ENCODE data around the gene FAM131B. TPM values are rescaled to one million over a fixed set of nuclear protein-coding genes. Genes with fewer than 3 reads are reported as not detected.

FAM131B gene
- total RNA-seq, 2 experiments from 2014 or later = 2.3 to 2.6 TPM

- no peak overlapping the region for H3K27ac Mint-ChIP-seq
- CTCF ChIA-PET = interaction anchor here (1.0 to 1.4 kb wide), 3 partner anchors 9 to 115 kb away, joined by 3 to 6 read pairs (median 4); no protein-coding TSS in a partner anchor
- ATAC-seq = no peak
Observed at GRCh38 chr7:143355450-143356385, 6.8 kb downstream of the FAM131B start.

GRCh38 chr7:143354965-143355364 is 7.5 kb downstream of the FAM131B start:
- Mint-ChIP-seq H3K27me3 (peaks cover 5% of the 10 kb centered on the region), H3K4me1 (no peaks in the 10 kb centered on the region), H3K4me3 (no peak overlapping the region), H3K27ac (no peak overlapping the region), H3K36me3 (no peaks in the 10 kb centered on the region), H3K9me3 (ENCODE audit: low read depth) (no peaks in the 10 kb centered on the region)
- DNase-seq (no peak), ATAC-seq (no peak)
- CTCF ChIA-PET = interaction anchor here (1.0 to 1.2 kb wide), 3 partner anchors 8 to 114 kb away, joined by 3 to 4 read pairs (median 4); no protein-coding TSS in a partner anchor

More at GRCh38 chr7:143355450-143356385, 6.8 kb downstream of the FAM131B start:
- no peaks in the 10 kb centered on the region for H3K36me3 Mint-ChIP-seq
- H3K4me1 Mint-ChIP-seq = no peaks in the 10 kb centered on the region
- H3K4me3 Mint-ChIP-seq = no peak overlapping the region
- peaks cover 11% of the 10 kb centered on the region for H3K27me3 Mint-ChIP-seq
- H3K9me3 Mint-ChIP-seq (ENCODE audit: low read depth) = no peaks in the 10 kb centered on the region
- DNase-seq = no peak

GRCh38 chr7:143354376-143354775 is 8.1 kb downstream of the FAM131B start:
- peaks cover under 1% of the 10 kb centered on the region for H3K27me3 Mint-ChIP-seq
- no peak for ATAC-seq
- CTCF ChIA-PET = interaction anchor here (0.6 to 1.0 kb wide), 2 partner anchors 9 to 15 kb away, joined by 3 to 4 read pairs; no protein-coding TSS in a partner anchor
- no peak overlapping the region for H3K27ac Mint-ChIP-seq
- DNase-seq = no peak
- H3K36me3 Mint-ChIP-seq = no peaks in the 10 kb centered on the region
- no peaks in the 10 kb centered on the region for H3K9me3 Mint-ChIP-seq (ENCODE audit: low read depth)
- H3K4me3 Mint-ChIP-seq = no peak overlapping the region
- H3K4me1 Mint-ChIP-seq = no peaks in the 10 kb centered on the region

- Mint-ChIP-seq H3K27ac (no peak overlapping the region), H3K9me3 (ENCODE audit: low read depth) (no peaks in the 10 kb centered on the region), H3K27me3 (peaks cover 16% of the 10 kb centered on the region), H3K36me3 (no peaks in the 10 kb centered on the region), H3K4me1 (no peaks in the 10 kb centered on the region), H3K4me3 (no peak overlapping the region)
- no peak for DNase-seq
- ATAC-seq = no peak
- CTCF ChIA-PET = no interaction called here
Observed at GRCh38 chr7:143352531-143353002, 9.9 kb downstream of the FAM131B start.

GRCh38 chr7:143351574-143351973 is 10.9 kb downstream of the FAM131B start:
- no peak for ATAC-seq
- CTCF ChIA-PET = interaction anchor here (0.6 to 1.3 kb wide), 3 partner anchors 24 to 111 kb away, joined by 3 read pairs; no protein-coding TSS in a partner anchor
- no peak for DNase-seq
- H3K27me3 Mint-ChIP-seq = peaks cover 23% of the 10 kb centered on the region
- peaks cover 3% of the 10 kb centered on the region for H3K4me1 Mint-ChIP-seq
- no peaks in the 10 kb centered on the region for H3K9me3 Mint-ChIP-seq (ENCODE audit: low read depth)
- H3K27ac Mint-ChIP-seq = no peak overlapping the region
- H3K4me3 Mint-ChIP-seq = no peak overlapping the region
- no peaks in the 10 kb centered on the region for H3K36me3 Mint-ChIP-seq

GRCh38 chr7:143351060-143351459 is 11.5 kb downstream of the FAM131B start:
- peaks cover 26% of the 10 kb centered on the region for H3K27me3 Mint-ChIP-seq
- ATAC-seq (no peak), DNase-seq (no peak)
- no peak overlapping the region for H3K4me3 Mint-ChIP-seq
- H3K27ac Mint-ChIP-seq = no peak overlapping the region
- CTCF ChIA-PET = interaction anchor here (0.6 to 1.3 kb wide), 3 partner anchors 24 to 111 kb away, joined by 3 read pairs; no protein-coding TSS in a partner anchor
- no peaks in the 10 kb centered on the region for H3K36me3 Mint-ChIP-seq
- peaks cover 3% of the 10 kb centered on the region for H3K4me1 Mint-ChIP-seq
- no peaks in the 10 kb centered on the region for H3K9me3 Mint-ChIP-seq (ENCODE audit: low read depth)

GRCh38 chr7:143347950-143348349 is 14.6 kb downstream of the FAM131B start:
- H3K9me3 Mint-ChIP-seq (ENCODE audit: low read depth) = no peaks in the 10 kb centered on the region
- H3K4me1 Mint-ChIP-seq = peaks cover 12% of the 10 kb centered on the region
- no peak overlapping the region for H3K27ac Mint-ChIP-seq
- no peak overlapping the region for H3K4me3 Mint-ChIP-seq
- CTCF ChIA-PET = interaction anchor here (0.9 to 1.8 kb wide), 2 partner anchors 24 to 133 kb away, joined by 4 read pairs; no protein-coding TSS in a partner anchor
- H3K36me3 Mint-ChIP-seq = no peaks in the 10 kb centered on the region
- ATAC-seq (no peak), DNase-seq (no peak)
- H3K27me3 Mint-ChIP-seq = peaks cover 34% of the 10 kb centered on the region

- DNase-seq = no peak
- Mint-ChIP-seq H3K9me3 (ENCODE audit: low read depth) (no peaks in the 10 kb centered on the region), H3K27me3 (peaks cover 34% of the 10 kb centered on the region), H3K27ac (no peak overlapping the region), H3K4me1 (peaks cover 12% of the 10 kb centered on the region), H3K36me3 (no peaks in the 10 kb centered on the region), H3K4me3 (no peak overlapping the region)
- CTCF ChIA-PET = interaction anchor here (0.5 to 2.9 kb wide), 28 partner anchors 8 to 131 kb away, joined by 3 to 29 read pairs (median 6); partner anchors contain the start of gene CASP2
- no peak for ATAC-seq
Observed at GRCh38 chr7:143346018-143346417, 16.5 kb downstream of the FAM131B start.

GRCh38 chr7:143345428-143345900 is 17.0 kb downstream of the FAM131B start:
- Mint-ChIP-seq H3K36me3 (no peaks in the 10 kb centered on the region), H3K27ac (peak overlapping the region; percentile 49), H3K9me3 (ENCODE audit: low read depth) (no peaks in the 10 kb centered on the region), H3K4me3 (peak overlapping the region; percentile 61), H3K4me1 (peaks cover 12% of the 10 kb centered on the region), H3K27me3 (peaks cover 34% of the 10 kb centered on the region)
- CTCF ChIA-PET = interaction anchor here (0.5 to 2.9 kb wide), 35 partner anchors 9 to 130 kb away, joined by 3 to 29 read pairs (median 4); partner anchors contain the start of genes CASP2 and FAM131B
- DNase-seq (peak; percentile 79), ATAC-seq (peak; percentile 100)

- Mint-ChIP-seq H3K27me3 (peaks cover 42% of the 10 kb centered on the region), H3K4me3 (no peak overlapping the region), H3K4me1 (peaks cover 12% of the 10 kb centered on the region), H3K36me3 (no peaks in the 10 kb centered on the region), H3K27ac (no peak overlapping the region), H3K9me3 (ENCODE audit: low read depth) (no peaks in the 10 kb centered on the region)
- no peak for ATAC-seq
- no peak for DNase-seq
- CTCF ChIA-PET = interaction anchor here (1.6 to 2.6 kb wide), 2 partner anchors 37 to 129 kb away, joined by 3 to 13 read pairs; no protein-coding TSS in a partner anchor
Observed at GRCh38 chr7:143343596-143343995, 18.9 kb downstream of the FAM131B start.

GRCh38 chr7:143341842-143342241 is 20.7 kb downstream of the FAM131B start:
- DNase-seq (no peak), ATAC-seq (no peak)
- Mint-ChIP-seq H3K36me3 (no peaks in the 10 kb centered on the region), H3K27me3 (peaks cover 41% of the 10 kb centered on the region), H3K9me3 (ENCODE audit: low read depth) (no peaks in the 10 kb centered on the region), H3K4me1 (peaks cover 10% of the 10 kb centered on the region), H3K27ac (no peak overlapping the region), H3K4me3 (no peak overlapping the region)
- CTCF ChIA-PET = no interaction called here

GRCh38 chr7:143337216-143337615 is 25.3 kb downstream of the FAM131B start:
- Mint-ChIP-seq H3K36me3 (no peaks in the 10 kb centered on the region), H3K27ac (no peak overlapping the region), H3K27me3 (peaks cover 47% of the 10 kb centered on the region), H3K9me3 (ENCODE audit: low read depth) (no peaks in the 10 kb centered on the region), H3K4me3 (no peak overlapping the region), H3K4me1 (no peaks in the 10 kb centered on the region)
- CTCF ChIA-PET = interaction anchor here (0.6 to 3.3 kb wide), 4 partner anchors 9 to 120 kb away, joined by 3 to 29 read pairs (median 9); no protein-coding TSS in a partner anchor
- DNase-seq = no peak
- no peak for ATAC-seq

- ATAC-seq (no peak), DNase-seq (no peak)
- Mint-ChIP-seq H3K9me3 (ENCODE audit: low read depth) (no peaks in the 10 kb centered on the region), H3K27me3 (peaks cover 36% of the 10 kb centered on the region), H3K36me3 (no peaks in the 10 kb centered on the region), H3K27ac (no peak overlapping the region), H3K4me1 (no peaks in the 10 kb centered on the region), H3K4me3 (no peak overlapping the region)
- CTCF ChIA-PET = interaction anchor here (1.2 to 3.3 kb wide), 5 partner anchors 12 to 94 kb away, joined by 3 to 29 read pairs (median 4); no protein-coding TSS in a partner anchor
Observed at GRCh38 chr7:143334244-143334643, 28.3 kb downstream of the FAM131B start.

Data from activated CD8-positive, alpha-beta memory T cell treated with anti-CD3 and anti-CD28 coated beads, Interleukin-2, amount 10 ng/mL, durations not matched to agents 7 days and 5 days (primary cell).